Fibroblast of lung (primary cell): ENCODE measurements around the gene PUS1. TPM values are rescaled to one million over a fixed set of nuclear protein-coding genes. Genes with fewer than 3 reads are reported as not detected.

Source experiments
- DNase-seq, 2 donors: peaks; one replicate each; pipeline versions ENCODE4 v3.0.0 to v3.0.0-alpha.2; 2010; ENCODE audit warnings: low read depth in 2 of 2
- H2AFZ ChIP-seq: 2 replicates; pipeline ENCODE4 v1.5.1; 2012; ENCODE audit warnings: low read length, control low read depth, inconsistent platforms
- H3K27ac ChIP-seq: 2 replicates; pipeline ENCODE4 v1.5.1; 2011; ENCODE audit warnings: low read length, control low read depth; ENCODE audit not compliant: insufficient read depth
- H3K27me3 ChIP-seq: 2 replicates; pipeline ENCODE4 v1.5.1; 2011; ENCODE audit warnings: mild to moderate bottlenecking, low read length; ENCODE audit not compliant: control insufficient read depth, insufficient read depth
- H3K36me3 ChIP-seq: 2 replicates; pipeline ENCODE4 v1.5.1; 2011; ENCODE audit warnings: low read length; ENCODE audit not compliant: control insufficient read depth, insufficient read depth
- H3K4me1 ChIP-seq: 2 replicates; pipeline ENCODE4 v1.5.1; 2011; ENCODE audit warnings: low read length; ENCODE audit not compliant: control insufficient read depth, insufficient read depth; ENCODE audit errors: extremely low read depth
- H3K4me2 ChIP-seq: 2 replicates; pipeline ENCODE4 v1.5.1; 2011; ENCODE audit warnings: low read length, control low read depth; ENCODE audit not compliant: insufficient read depth; ENCODE audit errors: extremely low read depth
- H3K4me3 ChIP-seq, 4 experiments: fragments of 200-600 bp in 1 of 4; sonication (generic) in 1 of 4; replicated peaks in 1 of 4; 2 replicates each; pipeline ENCODE4 v1.5.1; 2011 to 2016; ENCODE audit warnings: low read length in 4 of 4, low read depth in 3 of 4, mild to moderate bottlenecking in 3 of 4, control low read depth in 2 of 4, inconsistent platforms in 1 of 4, mixed read lengths in 1 of 4; ENCODE audit not compliant: insufficient read depth in 1 of 4; ENCODE audit errors: control extremely low read depth in 1 of 4
- H3K79me2 ChIP-seq: 2 replicates; pipeline ENCODE4 v1.5.1; 2012; ENCODE audit warnings: mild to moderate bottlenecking, low read length, inconsistent platforms; ENCODE audit not compliant: control insufficient read depth, insufficient read depth
- H3K9ac ChIP-seq: 2 replicates; pipeline ENCODE4 v1.5.1; 2011; ENCODE audit warnings: mild to moderate bottlenecking, low read length, control low read depth; ENCODE audit not compliant: insufficient read depth
- H3K9me3 ChIP-seq: 2 replicates; pipeline ENCODE4 v1.5.1; 2012; ENCODE audit warnings: low read depth, low read length; ENCODE audit not compliant: control insufficient read depth, insufficient read depth
- H4K20me1 ChIP-seq: 2 replicates; pipeline ENCODE4 v1.5.1; 2011; ENCODE audit warnings: low read length; ENCODE audit not compliant: control insufficient read depth, insufficient read depth; ENCODE audit errors: extremely low read depth
- EZH2 ChIP-seq: IDR thresholded peaks from 2 replicates; pipeline ENCODE4 v1.5.1; 2012; ENCODE audit warnings: low read length, control low read depth, mild to moderate bottlenecking; ENCODE audit errors: missing control alignments
- polyA plus RNA-seq, 2 donors: library from polyadenylated mRNA; depleted of rRNA in 1 of 2; stranded (reverse) in 1 of 2; unstranded in 1 of 2; fragments of >200 nt; gene quantifications; 2 replicates each; pipeline ENCODE4 v1.2.1, GENCODE V29; 2011 to 2012; ENCODE audit warnings: missing spikeins in 1 of 2
- total RNA-seq: library from RNA; depleted of rRNA; stranded (reverse); fragments of >200 nt; gene quantifications from 2 replicates; pipeline ENCODE4 v1.2.1, GENCODE V29; 2014
- TF ChIP-seq, protein P1 (sequence below), 2 donors: IDR thresholded peaks in 1 of 2; conservative IDR thresholded peaks in 1 of 2; 1 replicate in 1 of 2; 2 replicates in 1 of 2; pipeline ENCODE4 v1.5.1; 2011 to 2012; ENCODE audit warnings: low read length in 2 of 2, control low read depth in 1 of 2, inconsistent platforms in 1 of 2, low read depth in 1 of 2, mild to moderate bottlenecking in 1 of 2

Gene PUS1
- total and polyA plus RNA-seq, 2 donors (not counting 1 experiment from before 2014, with no cell fraction given), result 8.3 to 10.1 TPM

DNA sequence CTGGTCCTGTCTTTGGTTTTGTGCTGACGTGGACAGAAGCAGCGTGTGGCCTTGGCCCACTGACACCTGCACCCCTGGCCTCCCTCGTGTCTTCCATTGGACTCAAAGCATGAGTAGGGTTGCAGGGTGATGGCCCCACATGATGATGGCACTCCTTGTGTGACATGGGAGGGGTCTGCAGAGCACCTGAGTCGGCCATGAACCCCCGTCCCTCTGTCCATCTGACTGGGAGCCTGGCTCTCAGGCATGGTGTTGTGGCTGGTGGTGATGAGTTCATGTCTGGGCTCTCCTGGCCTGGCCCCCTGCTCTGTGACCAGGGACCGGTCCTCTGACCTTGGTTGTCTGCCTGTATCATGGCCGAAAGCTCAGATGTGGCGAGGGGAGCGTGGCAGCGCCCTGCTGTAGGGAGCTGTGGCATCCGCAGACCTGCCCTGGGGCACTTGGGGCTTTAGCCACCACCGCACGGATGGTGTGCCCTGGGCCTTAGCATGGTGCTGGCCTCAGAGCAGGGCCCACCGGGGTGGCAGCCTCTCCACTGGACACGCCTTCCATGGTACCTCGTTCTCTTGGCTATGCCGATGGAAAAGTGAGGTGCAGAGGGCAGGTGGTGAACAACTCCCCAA is 17.9 kb upstream of the PUS1 start:
- no peaks in the 10 kb centered on the region for H3K9me3 ChIP-seq
- no peak overlapping the region for H3K9ac ChIP-seq
- H3K4me2 ChIP-seq, result no peak overlapping the region
- no peak for TF ChIP-seq EZH2
- TF ChIP-seq, protein P1, sequence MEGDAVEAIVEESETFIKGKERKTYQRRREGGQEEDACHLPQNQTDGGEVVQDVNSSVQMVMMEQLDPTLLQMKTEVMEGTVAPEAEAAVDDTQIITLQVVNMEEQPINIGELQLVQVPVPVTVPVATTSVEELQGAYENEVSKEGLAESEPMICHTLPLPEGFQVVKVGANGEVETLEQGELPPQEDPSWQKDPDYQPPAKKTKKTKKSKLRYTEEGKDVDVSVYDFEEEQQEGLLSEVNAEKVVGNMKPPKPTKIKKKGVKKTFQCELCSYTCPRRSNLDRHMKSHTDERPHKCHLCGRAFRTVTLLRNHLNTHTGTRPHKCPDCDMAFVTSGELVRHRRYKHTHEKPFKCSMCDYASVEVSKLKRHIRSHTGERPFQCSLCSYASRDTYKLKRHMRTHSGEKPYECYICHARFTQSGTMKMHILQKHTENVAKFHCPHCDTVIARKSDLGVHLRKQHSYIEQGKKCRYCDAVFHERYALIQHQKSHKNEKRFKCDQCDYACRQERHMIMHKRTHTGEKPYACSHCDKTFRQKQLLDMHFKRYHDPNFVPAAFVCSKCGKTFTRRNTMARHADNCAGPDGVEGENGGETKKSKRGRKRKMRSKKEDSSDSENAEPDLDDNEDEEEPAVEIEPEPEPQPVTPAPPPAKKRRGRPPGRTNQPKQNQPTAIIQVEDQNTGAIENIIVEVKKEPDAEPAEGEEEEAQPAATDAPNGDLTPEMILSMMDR (conservative IDR thresholded peaks at IDR 0.05 in 1 of 2, IDR thresholded peaks at IDR 0.05 in 1 of 2; ENCODE audit: low read depth in 1 of 2, low read length in 2 of 2), result no peak
- H3K79me2 ChIP-seq, result no peaks in the 10 kb centered on the region
- no peak overlapping the region for H2AFZ ChIP-seq
- H4K20me1 ChIP-seq, result no peaks in the 10 kb centered on the region
- H3K27me3 ChIP-seq, result no peaks in the 10 kb centered on the region
- no peak for DNase-seq
- H3K4me3 ChIP-seq, result no peak overlapping the region
- no peak overlapping the region for H3K27ac ChIP-seq
- peaks cover 6% of the 10 kb centered on the region for H3K4me1 ChIP-seq
- peaks cover 13% of the 10 kb centered on the region for H3K36me3 ChIP-seq

DNA sequence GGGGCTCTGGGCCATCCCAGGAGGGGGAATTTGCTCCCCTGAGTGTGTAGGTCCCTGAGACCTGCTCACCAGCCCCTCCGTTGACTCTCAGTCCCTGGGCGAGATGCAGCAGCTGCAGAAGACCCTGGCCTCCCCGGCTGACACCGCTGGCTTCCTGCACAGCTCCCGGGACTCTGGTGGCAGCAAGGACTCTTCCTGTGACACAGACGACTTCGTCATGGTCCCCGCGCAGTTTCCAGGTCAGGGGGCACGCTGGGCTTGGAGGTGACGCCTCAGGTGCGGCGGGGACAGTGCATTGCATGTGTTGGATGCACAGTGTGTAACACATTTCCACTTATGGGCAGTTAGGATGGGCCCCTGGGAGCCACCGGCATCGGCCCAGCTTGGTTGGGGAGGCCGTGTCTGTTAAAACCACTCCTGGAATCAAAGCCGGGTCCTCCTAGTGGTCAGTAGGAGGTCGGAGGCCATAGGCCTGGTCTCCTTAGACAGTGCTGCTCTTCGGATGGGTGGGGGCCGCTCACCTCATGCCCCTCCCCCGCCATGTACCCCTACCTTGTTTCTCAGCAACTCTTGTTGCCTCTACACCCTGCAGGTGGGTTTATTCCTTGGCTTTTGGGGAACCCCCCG is 17.1 kb upstream of the PUS1 start:
- H3K36me3 ChIP-seq, result peaks cover 15% of the 10 kb centered on the region
- no peak overlapping the region for H3K27ac ChIP-seq
- H2AFZ ChIP-seq, result no peak overlapping the region
- no peak overlapping the region for H3K4me2 ChIP-seq
- peaks cover 6% of the 10 kb centered on the region for H3K4me1 ChIP-seq
- no peaks in the 10 kb centered on the region for H3K27me3 ChIP-seq
- no peak for DNase-seq
- no peaks in the 10 kb centered on the region for H4K20me1 ChIP-seq
- H3K9ac ChIP-seq, result no peak overlapping the region
- H3K9me3 ChIP-seq, result no peaks in the 10 kb centered on the region
- no peak for TF ChIP-seq EZH2
- TF ChIP-seq, protein P1 (conservative IDR thresholded peaks at IDR 0.05 in 1 of 2, IDR thresholded peaks at IDR 0.05 in 1 of 2; ENCODE audit: low read depth in 1 of 2, low read length in 2 of 2), result no peak
- H3K4me3 ChIP-seq, result no peak overlapping the region
- H3K79me2 ChIP-seq, result no peaks in the 10 kb centered on the region

DNA sequence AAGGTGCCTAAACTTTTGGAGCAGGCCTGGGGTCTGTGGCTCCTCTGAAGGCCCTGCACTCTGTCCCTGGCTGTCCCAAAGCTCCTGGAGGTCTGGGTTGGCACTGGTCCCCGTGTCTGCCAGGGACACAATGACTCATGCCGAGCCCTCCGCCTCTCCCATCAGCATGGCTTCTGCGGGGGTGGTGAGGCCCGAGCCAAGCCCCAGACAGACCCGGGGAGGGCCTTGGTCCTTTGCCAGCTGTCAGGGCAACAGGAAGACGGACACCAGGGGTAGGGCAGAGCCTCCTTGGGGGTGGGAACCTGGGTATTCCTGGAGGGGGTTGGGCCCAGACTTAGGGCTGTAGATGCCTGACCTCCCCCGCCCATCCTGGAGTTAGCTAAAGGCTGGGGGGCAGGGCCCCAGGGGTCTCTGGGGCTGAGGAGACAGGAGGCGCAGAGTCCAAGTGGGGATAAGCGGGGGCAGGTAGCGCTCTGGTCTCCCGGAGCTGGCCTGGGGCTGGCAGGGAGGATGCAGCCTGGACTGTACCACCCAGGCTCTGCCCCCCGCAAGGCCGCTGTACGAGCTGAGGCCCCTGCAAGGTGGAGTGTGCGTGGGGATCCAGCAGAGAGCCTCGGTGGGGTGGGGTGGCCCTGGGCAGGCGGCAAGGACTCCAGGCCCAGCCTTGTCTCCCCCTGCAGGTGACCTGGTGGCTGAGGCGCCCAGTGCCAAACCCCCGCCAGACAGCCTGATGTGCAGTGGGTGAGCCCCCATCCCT is 16.4 kb upstream of the PUS1 start:
- Histone ChIP-seq H3K9ac (no peak overlapping the region), H4K20me1 (no peaks in the 10 kb centered on the region), H3K4me2 (no peak overlapping the region), H3K36me3 (peaks cover 15% of the 10 kb centered on the region), H2AFZ (no peak overlapping the region), H3K4me3 (no peak overlapping the region), H3K9me3 (no peaks in the 10 kb centered on the region), H3K27me3 (no peaks in the 10 kb centered on the region), H3K79me2 (no peaks in the 10 kb centered on the region), H3K4me1 (peaks cover 6% of the 10 kb centered on the region), H3K27ac (no peak overlapping the region)
- no peak for TF ChIP-seq EZH2
- TF ChIP-seq, protein P1 (conservative IDR thresholded peaks at IDR 0.05 in 1 of 2, IDR thresholded peaks at IDR 0.05 in 1 of 2; ENCODE audit: low read depth in 1 of 2, low read length in 2 of 2), result no peak
- peak; percentile 75 to 90 for DNase-seq
